A549 (cell line): ENCODE data around the gene GAL3ST2. TPM values are rescaled to one million over a fixed set of nuclear protein-coding genes. Genes with fewer than 3 reads are reported as not detected.

Experiments
- ATAC-seq, 2 experiments: fragments of 200-7000 bp in 1 of 2; fragments of >200 bp in 1 of 2; cut with Nextera tagmentation in 1 of 2; cut with Tn5 transposase in 1 of 2; 3 replicates each; pipeline versions ENCODE4 v1.8.0 to v1.9.1; 2018 to 2020; ENCODE audit warnings: mild to moderate bottlenecking in 1 of 2, moderate library complexity in 1 of 2
- CTCF ChIA-PET: fragments of 300-600 bp; sonication (Branson Sonifier 250); formaldehyde crosslinking; extraction: SDS; loops from one replicate; lab custom pipeline; 2021; ENCODE audit warnings: antibody characterized with exemption, inconsistent platforms; lab: Yijun Ruan, JAX
- POLR2A ChIA-PET: fragments of 350-600 bp; formaldehyde crosslinking; extraction: SDS; loops from one replicate; lab custom pipeline; 2021; ENCODE audit warnings: antibody characterized with exemption, inconsistent platforms; lab: Yijun Ruan, JAX
- DNase-seq, 2 experiments: peaks; one replicate each; pipeline versions ENCODE4 v3.0.0 to v3.0.0-alpha.2; 2011 to 2016; ENCODE audit warnings: low read depth in 1 of 2, low spot score in 1 of 2
- FAIRE-seq: peaks from 2 replicates; lab custom pipeline; 2011; peaks lifted over from hg19 to GRCh38; lab: Jason Lieb, UNC
- H3K27ac ChIP-seq, 2 experiments: fragments of >200 bp; sonication (Bioruptor Twin); formaldehyde crosslinking; 3 replicates each; pipeline ENCODE4 v1.5.1; 2016 to 2017
- H3K4me1 ChIP-seq: fragments of >200 bp; sonication (Bioruptor Twin); formaldehyde crosslinking; 3 replicates; pipeline ENCODE4 v1.6.1; 2016
- H3K4me2 ChIP-seq: fragments of >200 bp; sonication (Bioruptor Twin); formaldehyde crosslinking; 3 replicates; pipeline ENCODE4 v1.6.1; 2016
- H3K4me3 ChIP-seq: fragments of >200 bp; sonication (Bioruptor Twin); formaldehyde crosslinking; 3 replicates; pipeline ENCODE4 v1.5.1; 2016
- H3K9me3 ChIP-seq: fragments of >200 bp; sonication (Bioruptor Twin); formaldehyde crosslinking; 3 replicates; pipeline ENCODE4 v1.6.1; 2016
- EP300 ChIP-seq, 2 experiments: fragments of >200 bp; sonication (Bioruptor Twin); formaldehyde crosslinking; IDR thresholded peaks; 2 replicates in 1 of 2; 3 replicates in 1 of 2; pipeline ENCODE4 v1.6.1; 2016 to 2017
- ESRRA ChIP-seq: fragments of 150-350 bp; IDR thresholded peaks from 2 replicates; pipeline ENCODE4 v1.6.1; 2014; ENCODE audit warnings: mild to moderate bottlenecking, low read length, borderline replicate concordance
- GATA3 ChIP-seq: IDR thresholded peaks from 2 replicates; pipeline ENCODE4 v1.6.1; 2012; ENCODE audit warnings: borderline replicate concordance
- HES2 ChIP-seq: fragments of >200 bp; sonication (Bioruptor Twin); formaldehyde crosslinking; IDR thresholded peaks from 2 replicates; pipeline ENCODE4 v1.6.1; 2016
- HOXB5 ChIP-seq: fragments of 250-450 bp; sonication (Bioruptor Pico); IDR thresholded peaks from 2 replicates; pipeline ENCODE4 v1.5.0; 2020; ENCODE audit warnings: mild to moderate bottlenecking, moderate library complexity
- KDM5A ChIP-seq: fragments of 200-600 bp; sonication (generic); IDR thresholded peaks from 2 replicates; pipeline ENCODE4 v1.6.1; 2016; ENCODE audit warnings: antibody characterized with exemption, mild to moderate bottlenecking
- MAFK ChIP-seq: fragments of 450-650 bp; IDR thresholded peaks from 2 replicates; pipeline ENCODE4 v1.6.1; 2014; ENCODE audit not compliant: partially characterized antibody
- MAX ChIP-seq: IDR thresholded peaks from 2 replicates; pipeline ENCODE4 v1.6.1; 2012
- MAZ ChIP-seq: fragments of 150-350 bp; IDR thresholded peaks from 2 replicates; pipeline ENCODE4 v1.6.1; 2014; ENCODE audit warnings: antibody characterized with exemption, low read depth, low read length, borderline replicate concordance
- PHF8 ChIP-seq: fragments of 200-600 bp; sonication (generic); IDR thresholded peaks from 2 replicates; pipeline ENCODE4 v1.6.1; 2016; ENCODE audit warnings: low read depth, mild to moderate bottlenecking, antibody characterized with exemption, moderate library complexity, borderline replicate concordance
- POLR2A ChIP-seq: IDR thresholded peaks from 2 replicates; pipeline ENCODE4 v1.6.1; 2012; ENCODE audit warnings: mild to moderate bottlenecking, low read length
- REST ChIP-seq: fragments of 200-600 bp; sonication (generic); IDR thresholded peaks from 2 replicates; pipeline ENCODE4 v1.6.1; 2016; ENCODE audit warnings: antibody characterized with exemption, mild to moderate bottlenecking, moderate library complexity
- RNF2 ChIP-seq: fragments of 200-600 bp; sonication (generic); IDR thresholded peaks from 2 replicates; pipeline ENCODE4 v1.6.1; 2016; ENCODE audit warnings: low read depth, mild to moderate bottlenecking, antibody characterized with exemption, moderate library complexity, borderline replicate concordance
- SREBF2 ChIP-seq: fragments of 450-650 bp; IDR thresholded peaks from 2 replicates; pipeline ENCODE4 v1.6.1; 2014; ENCODE audit warnings: mild to moderate bottlenecking, moderate library complexity
- USF2 ChIP-seq: fragments of 450-650 bp; IDR thresholded peaks from 2 replicates; pipeline ENCODE4 v1.6.1; 2014; ENCODE audit warnings: antibody characterized with exemption
- ZSCAN20 ChIP-seq: fragments of 250-450 bp; sonication (Bioruptor Pico); IDR thresholded peaks from 2 replicates; pipeline ENCODE4 v1.8.0; 2022; ENCODE audit warnings: mild to moderate bottlenecking, moderate library complexity
- WGBS: methylation state at CpG from one replicate; pipeline ENCODE4 v1.1.6; 2017; ENCODE audit errors: missing lambda C conversion rate; 5-methylcytosine and 5-hydroxymethylcytosine counted together
- polyA plus RNA-seq, 4 experiments: library from polyadenylated mRNA; depleted of rRNA in 3 of 4; stranded (reverse); fragments of >200 nt; fragmentation: RNase III in 1 of 4; extraction: RNeasy Plus Mini Kit Qiagen cat#74134 plus additional on column Dnase treatment in 1 of 4; gene quantifications; 2 replicates in 3 of 4; 3 replicates in 1 of 4; pipeline ENCODE4 v1.2.3, GENCODE V29; 2011 to 2017

Gene GAL3ST2
- polyA plus RNA-seq, 2 of the 4 experiments (the other 2 are of a cell fraction): 0.61 TPM; not detected in 1

GRCh38 chr2:241755166-241755565, 21.5 kb upstream of the GAL3ST2 start:
- no peak for ATAC-seq
- DNase-seq: no peak
- H3K4me2 ChIP-seq: no peak overlapping the region
- H3K4me3 ChIP-seq: no peak overlapping the region
- no peak overlapping the region for H3K27ac ChIP-seq
- CTCF ChIA-PET: no interaction called here
- no peaks in the 10 kb centered on the region for H3K4me1 ChIP-seq
- 96% methylated on average over 8 of the region's 18 CpGs for WGBS
- H3K9me3 ChIP-seq: no peaks in the 10 kb centered on the region
- no peak for FAIRE-seq
- POLR2A ChIA-PET: no interaction called here
- TF ChIP-seq ZSCAN20 (CRISPR knock-in tag) (no peak), REST (no peak), EP300 (IDR thresholded peaks at IDR 0.05) (no peak), SREBF2 (no peak), MAX (no peak), POLR2A (no peak), HOXB5 (CRISPR knock-in tag) (no peak), MAFK (no peak), KDM5A (no peak), RNF2 (no peak), USF2 (no peak)
- TF ChIP-seq, all 56 proteins: peak for 0

GRCh38 chr2:241755777-241756176, 20.8 kb upstream of the GAL3ST2 start:
- POLR2A ChIA-PET: no interaction called here
- no peak for DNase-seq

More at GRCh38 chr2:241755777-241756176, 20.8 kb upstream of the GAL3ST2 start:
- 97% methylated on average over 23 of the region's 27 CpGs for WGBS
- H3K9me3 ChIP-seq: no peaks in the 10 kb centered on the region
- TF ChIP-seq HES2 (no peak), REST (no peak), MAZ (no peak), EP300 (IDR thresholded peaks at IDR 0.05) (no peak), RNF2 (no peak), GATA3 (no peak), ESRRA (no peak), USF2 (no peak), PHF8 (no peak)
- no peak overlapping the region for H3K4me2 ChIP-seq
- H3K27ac ChIP-seq: no peak overlapping the region
- no peak overlapping the region for H3K4me3 ChIP-seq
- H3K4me1 ChIP-seq: no peaks in the 10 kb centered on the region
- CTCF ChIA-PET: no interaction called here
- no peak for ATAC-seq
- FAIRE-seq: no peak
